Stimulated activated CD8-positive, alpha-beta memory T cell treated with anti-CD3 and anti-CD28 coated beads, Interleukin-4, amount 100 ng/mL, for 4 hours (primary cell): ENCODE measurements around the gene CHSY3.

ENCODE experiments used
- DNase-seq, 2 donors: peaks; one replicate each; pipeline ENCODE4 v3.0.0-alpha.2; 2020; ENCODE audit warnings: low read depth in 2 of 2, low spot score in 1 of 2

Gene CHSY3

GRCh38 chr5:130090569-130091270, 186.5 kb downstream of the CHSY3 start:
- no peak for DNase-seq

GRCh38 chr5:130092991-130093390, 188.7 kb downstream of the CHSY3 start:
- no peak for DNase-seq

GRCh38 chr5:130096483-130096882, 192.2 kb downstream of the CHSY3 start:
- no peak for DNase-seq

- DNase-seq, result no peak
These were observed 194.7 kb downstream of the CHSY3 start for GRCh38 chr5:130099008-130099407.

- no peak for DNase-seq
These were observed 198.1 kb downstream of the CHSY3 start for GRCh38 chr5:130102375-130102774.

GRCh38 chr5:130102960-130103359, 198.7 kb downstream of the CHSY3 start:
- no peak for DNase-seq

- no peak for DNase-seq
These were observed 200.8 kb downstream of the CHSY3 start for GRCh38 chr5:130104895-130105688.

GRCh38 chr5:130106480-130106879, 202.2 kb downstream of the CHSY3 start:
- no peak for DNase-seq

GRCh38 chr5:130109152-130109551, 204.9 kb downstream of the CHSY3 start:
- no peak for DNase-seq

- DNase-seq, result no peak
These were observed 206.1 kb downstream of the CHSY3 start for GRCh38 chr5:130110328-130110727.

GRCh38 chr5:130111746-130112145, 207.5 kb downstream of the CHSY3 start:
- DNase-seq, result no peak

GRCh38 chr5:130112246-130112645, 208.0 kb downstream of the CHSY3 start:
- no peak for DNase-seq

GRCh38 chr5:130115686-130116085, 211.4 kb downstream of the CHSY3 start:
- no peak for DNase-seq

GRCh38 chr5:130116462-130116861, 212.2 kb downstream of the CHSY3 start:
- no peak for DNase-seq

GRCh38 chr5:130116972-130117371, 212.7 kb downstream of the CHSY3 start:
- no peak for DNase-seq

- DNase-seq, result no peak
These were observed 222.5 kb downstream of the CHSY3 start for GRCh38 chr5:130126746-130127145.

- no peak for DNase-seq
These were observed 231.2 kb downstream of the CHSY3 start for GRCh38 chr5:130135506-130135905.

GRCh38 chr5:130136300-130136699, 232.0 kb downstream of the CHSY3 start:
- DNase-seq, result no peak

- no peak for DNase-seq
These were observed 233.4 kb downstream of the CHSY3 start for GRCh38 chr5:130137681-130138080.

- DNase-seq, result no peak
These were observed 234.3 kb downstream of the CHSY3 start for GRCh38 chr5:130138406-130139045.

GRCh38 chr5:130141659-130142320, 237.5 kb downstream of the CHSY3 start:
- DNase-seq, result no peak

- DNase-seq, result no peak
These were observed 247.0 kb downstream of the CHSY3 start for GRCh38 chr5:130151239-130151638.
